Nephron progenitor cell (in vitro differentiated cells): ENCODE results near the gene HRH2.
"Not testable (repeated sequence)": the region's sequence is repeated elsewhere in the genome, so short reads cannot be mapped to it uniquely, and the experiment has no call there.

ENCODE experiments used
- DNase-seq: peaks from one replicate; pipeline ENCODE4 v3.0.0; 2021
- H3K27ac Mint-ChIP-seq: 2 replicates; pipeline ENCODE4 v1.8.0; 2021; ENCODE audit warnings: mild to moderate bottlenecking, moderate library complexity, mixed read lengths
- H3K27me3 Mint-ChIP-seq: 2 replicates; pipeline ENCODE4 v1.8.0; 2021; ENCODE audit warnings: mild to moderate bottlenecking, low read depth, mixed read lengths; ENCODE audit not compliant: poor library complexity
- H3K36me3 Mint-ChIP-seq: 2 replicates; pipeline ENCODE4 v1.8.0; 2021; ENCODE audit warnings: low read depth, mixed read lengths
- H3K4me1 Mint-ChIP-seq: 2 replicates; pipeline ENCODE4 v1.8.0; 2021; ENCODE audit warnings: mixed read lengths
- H3K4me3 Mint-ChIP-seq: 2 replicates; pipeline ENCODE4 v1.8.0; 2021; ENCODE audit warnings: mild to moderate bottlenecking, moderate library complexity, mixed read lengths
- H3K9me3 Mint-ChIP-seq: 2 replicates; pipeline ENCODE4 v1.8.0; 2021; ENCODE audit warnings: mild to moderate bottlenecking, moderate library complexity, mixed read lengths
- TF ChIP-seq, protein P1 (sequence below): fragments of 200-600 bp; sonication (generic); IDR thresholded peaks from 2 replicates; pipeline ENCODE4 v1.5.0; 2021; ENCODE audit warnings: antibody characterized with exemption

HRH2 gene

DNA sequence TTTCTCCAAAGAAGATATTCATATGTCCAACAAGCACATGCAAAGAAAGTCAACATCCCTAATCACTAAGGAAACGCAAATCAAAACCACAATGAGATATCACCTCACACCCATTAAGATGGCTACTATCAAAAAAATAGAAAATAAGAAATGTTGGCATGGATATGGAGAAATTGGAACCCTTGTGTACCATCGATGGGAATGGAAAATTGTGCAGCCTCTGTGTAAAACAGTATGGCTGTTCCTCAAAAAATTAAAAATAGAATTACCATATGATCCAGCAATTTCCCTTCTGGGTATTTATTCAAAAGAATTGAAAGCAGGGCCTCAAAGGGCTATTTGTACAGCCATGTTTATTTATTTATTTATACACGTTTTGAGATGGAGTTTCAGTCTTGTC, 43.0 kb upstream of the HRH2 start:
- peaks cover 16% of the 10 kb centered on the region for H3K27me3 Mint-ChIP-seq
- TF ChIP-seq, protein P1, sequence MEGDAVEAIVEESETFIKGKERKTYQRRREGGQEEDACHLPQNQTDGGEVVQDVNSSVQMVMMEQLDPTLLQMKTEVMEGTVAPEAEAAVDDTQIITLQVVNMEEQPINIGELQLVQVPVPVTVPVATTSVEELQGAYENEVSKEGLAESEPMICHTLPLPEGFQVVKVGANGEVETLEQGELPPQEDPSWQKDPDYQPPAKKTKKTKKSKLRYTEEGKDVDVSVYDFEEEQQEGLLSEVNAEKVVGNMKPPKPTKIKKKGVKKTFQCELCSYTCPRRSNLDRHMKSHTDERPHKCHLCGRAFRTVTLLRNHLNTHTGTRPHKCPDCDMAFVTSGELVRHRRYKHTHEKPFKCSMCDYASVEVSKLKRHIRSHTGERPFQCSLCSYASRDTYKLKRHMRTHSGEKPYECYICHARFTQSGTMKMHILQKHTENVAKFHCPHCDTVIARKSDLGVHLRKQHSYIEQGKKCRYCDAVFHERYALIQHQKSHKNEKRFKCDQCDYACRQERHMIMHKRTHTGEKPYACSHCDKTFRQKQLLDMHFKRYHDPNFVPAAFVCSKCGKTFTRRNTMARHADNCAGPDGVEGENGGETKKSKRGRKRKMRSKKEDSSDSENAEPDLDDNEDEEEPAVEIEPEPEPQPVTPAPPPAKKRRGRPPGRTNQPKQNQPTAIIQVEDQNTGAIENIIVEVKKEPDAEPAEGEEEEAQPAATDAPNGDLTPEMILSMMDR = no peak
- H3K9me3 Mint-ChIP-seq = peaks cover 4% of the 10 kb centered on the region
- no peak overlapping the region for H3K27ac Mint-ChIP-seq
- H3K36me3 Mint-ChIP-seq = no peaks in the 10 kb centered on the region
- H3K4me1 Mint-ChIP-seq = no peaks in the 10 kb centered on the region
- no peak for DNase-seq
- H3K4me3 Mint-ChIP-seq = no peak overlapping the region

DNA sequence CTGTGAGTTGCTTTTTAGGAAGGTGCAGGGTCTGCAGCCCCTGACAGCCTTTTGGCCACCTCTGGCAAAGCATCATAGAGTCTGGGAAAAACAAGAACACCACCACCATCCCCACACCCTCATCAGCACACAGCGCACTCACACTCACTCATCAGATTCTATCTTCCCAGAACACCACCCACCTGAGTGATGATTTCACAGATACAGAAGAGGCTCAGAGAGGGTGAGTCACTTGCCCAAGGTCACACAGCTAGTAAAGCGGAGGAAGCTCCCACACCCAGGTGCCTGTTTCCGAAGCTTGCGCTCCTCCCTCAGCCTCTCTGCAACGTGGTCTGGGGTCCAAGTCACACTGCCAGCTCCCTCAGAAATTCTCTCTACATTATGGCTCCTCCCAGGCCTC, 41.8 kb upstream of the HRH2 start:
- no peaks in the 10 kb centered on the region for H3K36me3 Mint-ChIP-seq
- TF ChIP-seq, protein P1 = no peak
- no peak for DNase-seq
- H3K9me3 Mint-ChIP-seq = peaks cover 5% of the 10 kb centered on the region
- H3K27me3 Mint-ChIP-seq = peaks cover 12% of the 10 kb centered on the region
- no peaks in the 10 kb centered on the region for H3K4me1 Mint-ChIP-seq
- no peak overlapping the region for H3K27ac Mint-ChIP-seq
- no peak overlapping the region for H3K4me3 Mint-ChIP-seq

DNA sequence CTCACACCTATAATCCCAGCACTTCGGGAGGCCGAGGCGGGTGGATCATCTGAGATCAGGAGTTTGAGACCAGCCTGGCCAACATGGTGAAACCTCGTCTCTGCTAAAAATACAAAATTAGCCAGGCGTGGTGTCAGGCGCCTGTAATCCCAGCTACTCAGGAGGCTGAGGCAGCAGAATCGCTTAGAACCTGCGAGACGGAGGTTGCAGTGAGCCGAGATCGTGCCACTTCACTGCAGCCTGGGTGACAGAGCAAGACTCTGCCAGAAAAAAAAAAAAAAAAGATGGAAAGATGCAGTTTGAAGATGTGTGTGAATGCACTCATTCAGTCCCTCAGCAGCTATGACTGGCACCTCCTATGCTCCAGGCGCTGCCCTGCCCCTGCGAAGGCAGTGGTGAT, 41.3 kb upstream of the HRH2 start:
- H3K27ac Mint-ChIP-seq, H3K4me3 Mint-ChIP-seq, H3K9me3 Mint-ChIP-seq, H3K4me1 Mint-ChIP-seq, H3K36me3 Mint-ChIP-seq, H3K27me3 Mint-ChIP-seq, DNase-seq: not testable (repeated sequence)

DNA sequence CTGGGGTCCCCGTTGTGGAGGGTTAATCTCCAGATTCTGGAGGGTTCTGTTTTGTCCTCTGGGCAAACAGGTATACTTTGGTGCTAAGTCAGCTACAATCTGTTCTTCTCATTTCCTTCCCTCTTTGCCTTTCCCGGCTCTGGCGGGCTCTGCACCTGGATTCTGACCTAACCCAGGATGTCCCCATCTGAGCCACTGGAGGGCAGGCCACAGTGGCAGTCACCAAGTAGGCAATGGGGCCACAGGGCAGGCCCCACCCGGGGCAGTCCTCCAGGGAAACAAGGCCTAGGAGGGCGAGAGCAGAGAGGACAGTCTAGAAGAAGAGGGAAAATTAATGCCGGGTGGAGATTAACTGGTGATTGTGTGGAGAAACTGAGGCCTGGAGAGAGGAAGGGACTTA, 40.4 kb upstream of the HRH2 start:
- H3K4me3 Mint-ChIP-seq = no peak overlapping the region
- H3K36me3 Mint-ChIP-seq = no peaks in the 10 kb centered on the region
- TF ChIP-seq, protein P1 = no peak
- H3K27me3 Mint-ChIP-seq = peaks cover 10% of the 10 kb centered on the region
- no peak for DNase-seq
- no peaks in the 10 kb centered on the region for H3K4me1 Mint-ChIP-seq
- no peak overlapping the region for H3K27ac Mint-ChIP-seq
- peaks cover 16% of the 10 kb centered on the region for H3K9me3 Mint-ChIP-seq

DNA sequence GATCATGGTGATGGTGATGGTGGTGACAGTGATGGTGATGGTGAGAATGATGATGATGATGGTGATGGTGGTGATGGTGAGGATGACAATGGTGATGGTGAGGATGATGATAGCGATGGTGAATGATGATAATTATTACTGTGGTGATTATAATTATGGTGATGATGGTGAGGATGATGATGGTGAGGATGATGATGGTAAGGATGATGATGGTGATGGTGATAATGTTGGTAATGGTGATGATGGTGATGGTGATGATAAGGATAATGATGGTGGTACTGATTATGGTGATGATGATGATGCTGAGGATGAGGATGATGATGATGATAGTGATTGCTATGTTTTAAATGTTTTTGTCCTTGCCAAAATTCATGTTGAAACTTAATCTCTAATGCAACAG, 37.3 kb upstream of the HRH2 start:
- Mint-ChIP-seq H3K27me3 (peaks cover 7% of the 10 kb centered on the region), H3K9me3 (peaks cover 16% of the 10 kb centered on the region), H3K36me3 (no peaks in the 10 kb centered on the region), H3K4me3 (no peak overlapping the region), H3K4me1 (peaks cover 11% of the 10 kb centered on the region), H3K27ac (no peak overlapping the region)
- TF ChIP-seq, protein P1 = no peak
- no peak for DNase-seq

DNA sequence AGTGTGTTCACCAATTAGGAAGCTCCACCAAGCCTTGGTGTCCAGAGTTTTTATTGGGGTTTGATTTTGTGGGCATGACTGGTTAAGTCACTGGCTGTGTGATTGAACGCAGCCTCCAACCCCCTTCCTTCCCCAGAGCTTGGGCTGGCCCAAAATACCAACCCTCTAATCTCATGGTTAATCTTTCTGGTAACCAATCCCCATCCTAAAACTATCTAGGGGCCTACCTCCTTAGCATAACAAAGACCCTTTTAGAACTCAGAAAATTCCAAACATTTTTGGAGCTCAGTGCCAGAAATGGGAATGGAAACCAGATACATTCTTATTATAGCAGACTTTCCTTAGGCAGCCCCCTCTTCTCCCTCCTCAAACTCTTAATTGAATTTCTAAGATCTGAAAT, 35.9 kb upstream of the HRH2 start:
- H3K9me3 Mint-ChIP-seq = peaks cover 20% of the 10 kb centered on the region
- no peak overlapping the region for H3K27ac Mint-ChIP-seq
- TF ChIP-seq, protein P1 = no peak
- no peaks in the 10 kb centered on the region for H3K36me3 Mint-ChIP-seq
- H3K4me1 Mint-ChIP-seq = peaks cover 11% of the 10 kb centered on the region
- no peak overlapping the region for H3K4me3 Mint-ChIP-seq
- H3K27me3 Mint-ChIP-seq = peaks cover 10% of the 10 kb centered on the region
- no peak for DNase-seq
